Right ventricle myocardium inferior (tissue), 1 donor: Measurements from ENCODE around the gene TXNRD2. TPM values are rescaled to one million over a fixed set of nuclear protein-coding genes. Genes with fewer than 3 reads are reported as not detected.
A peak's percentile ranks its signal among the peaks of the same experiment; 100 is the strongest.

ENCODE experiments used
- ATAC-seq: fragments of 200-7000 bp; cut with Tn5 transposase; one replicate; pipeline ENCODE4 v1.9.1; 2020; ENCODE audit warnings: mild to moderate bottlenecking, moderate library complexity
- DNase-seq: peaks from one replicate; pipeline ENCODE4 v3.0.0; 2021; ENCODE audit errors: missing footprints
- intact Hi-C: fragments of 100-400 bp; cut with DNase I; formaldehyde crosslinking; loops from one replicate; pipeline ENCODE4 v1.11.0; 2022
- total RNA-seq: library from RNA; stranded (reverse); fragmentation: NEBNext Ultra II Directional; extraction: Animal tissue kit (Norgen Biotek cat#: 25700); gene quantifications from one replicate; pipeline ENCODE4 v1.2.1, GENCODE V29; 2021
- donor health status: DM: no; HTN: yes; CAD: no; lungs with severe emphysema.

TXNRD2 gene
- total RNA-seq, 1 donor from 2014 or later = 40.9 TPM

DNA sequence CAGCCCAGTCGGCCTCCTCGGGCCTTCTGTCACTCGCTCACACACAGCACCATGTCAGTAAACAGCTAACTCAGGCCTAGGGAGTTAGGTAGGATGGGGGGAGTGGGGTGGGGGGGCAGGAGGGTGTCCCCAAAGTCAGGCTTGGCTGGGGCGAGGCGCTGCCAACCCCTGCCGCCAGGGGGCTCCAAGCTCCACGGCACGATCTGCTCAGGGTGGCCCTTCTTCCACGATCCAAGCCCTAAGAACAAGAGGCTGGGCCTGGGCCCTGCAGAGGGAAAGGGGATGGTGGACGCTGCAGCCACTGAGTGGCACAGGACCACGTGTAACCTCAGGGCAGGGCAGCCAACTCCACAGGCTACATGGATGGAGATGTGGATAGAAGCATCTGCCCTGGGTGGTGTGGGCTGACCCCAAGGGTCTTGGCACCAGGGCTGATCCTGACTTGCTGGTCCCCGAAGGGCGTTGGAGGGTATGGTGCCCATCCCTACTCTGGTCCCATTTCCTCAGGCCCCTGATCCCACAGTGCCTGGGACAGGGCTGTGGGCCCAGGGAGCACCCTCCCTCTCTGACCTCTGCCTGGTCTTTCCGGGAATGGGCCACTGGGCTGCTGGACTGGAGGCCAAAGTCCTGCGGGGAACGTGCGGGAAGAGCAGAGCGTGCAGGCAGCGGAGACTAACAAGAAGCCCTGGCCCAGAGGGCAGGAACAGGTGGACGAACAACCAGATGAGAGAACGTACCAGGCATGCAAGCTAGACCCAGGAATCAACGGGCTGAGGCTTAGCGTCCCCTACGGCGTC is 29.1 kb upstream of the TXNRD2 start:
- intact Hi-C loops = loop anchor here (1.0 kb wide), 1 partner anchor 43 kb away; no protein-coding TSS in a partner anchor
- ATAC-seq (peak; percentile 76), DNase-seq (peak; percentile 83)

DNA sequence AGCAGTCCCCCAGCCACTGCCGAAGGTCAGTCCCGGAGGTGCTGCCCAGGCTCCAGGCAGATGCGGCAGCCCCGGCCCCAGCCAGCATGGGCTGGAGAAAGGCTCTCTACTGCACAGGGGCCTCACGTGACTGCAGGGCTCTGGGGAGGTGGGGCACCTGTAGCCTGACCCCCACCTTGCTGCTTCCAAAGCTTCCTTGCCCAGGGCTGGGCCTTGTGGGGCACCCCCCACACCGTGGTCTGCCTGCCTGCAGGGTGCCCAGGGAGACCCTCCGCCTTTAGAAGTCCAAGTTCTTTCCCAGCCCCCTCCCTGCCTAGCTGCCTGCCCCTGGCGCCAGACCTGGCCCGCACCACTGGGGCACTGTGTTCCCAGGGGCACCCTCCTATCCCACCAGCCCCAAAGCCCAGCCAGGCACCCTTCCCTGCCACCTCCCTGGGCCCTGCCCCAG is 28.4 kb upstream of the TXNRD2 start:
- intact Hi-C loops = loop anchor here (1.0 kb wide), 1 partner anchor 43 kb away; no protein-coding TSS in a partner anchor
- ATAC-seq (no peak), DNase-seq (peak; percentile 63)

DNA sequence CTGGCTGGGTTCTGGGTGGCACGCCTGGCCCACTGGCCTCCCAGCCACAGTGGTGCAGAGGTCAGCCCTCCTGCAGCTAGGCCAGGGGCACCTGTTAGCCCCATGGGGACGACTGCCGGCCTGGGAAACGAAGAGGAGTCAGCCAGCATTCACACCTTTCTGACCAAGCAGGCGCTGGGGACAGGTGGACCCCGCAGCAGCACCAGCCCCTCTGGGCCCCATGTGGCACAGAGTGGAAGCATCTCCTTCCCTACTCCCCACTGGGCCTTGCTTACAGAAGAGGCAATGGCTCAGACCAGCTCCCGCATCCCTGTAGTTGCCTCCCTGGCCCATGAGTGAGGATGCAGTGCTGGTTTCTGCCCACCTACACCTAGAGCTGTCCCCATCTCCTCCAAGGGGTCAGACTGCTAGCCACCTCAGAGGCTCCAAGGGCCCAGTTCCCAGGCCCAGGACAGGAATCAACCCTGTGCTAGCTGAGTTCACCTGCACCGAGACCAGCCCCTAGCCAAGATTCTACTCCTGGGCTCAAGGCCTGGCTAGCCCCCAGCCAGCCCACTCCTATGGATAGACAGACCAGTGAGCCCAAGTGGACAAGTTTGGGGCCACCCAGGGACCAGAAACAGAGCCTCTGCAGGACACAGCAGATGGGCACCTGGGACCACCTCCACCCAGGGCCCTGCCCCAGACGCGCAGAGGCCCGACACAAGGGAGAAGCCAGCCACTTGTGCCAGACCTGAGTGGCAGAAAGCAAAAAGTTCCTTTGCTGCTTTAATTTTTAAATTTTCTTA is 27.7 kb upstream of the TXNRD2 start:
- DNase-seq (peak; percentile 63), ATAC-seq (no peak)
- intact Hi-C loops = loop anchor here (10.0 kb wide), 1 partner anchor 115 kb away; the partner anchor contains the start of gene DGCR8

DNA sequence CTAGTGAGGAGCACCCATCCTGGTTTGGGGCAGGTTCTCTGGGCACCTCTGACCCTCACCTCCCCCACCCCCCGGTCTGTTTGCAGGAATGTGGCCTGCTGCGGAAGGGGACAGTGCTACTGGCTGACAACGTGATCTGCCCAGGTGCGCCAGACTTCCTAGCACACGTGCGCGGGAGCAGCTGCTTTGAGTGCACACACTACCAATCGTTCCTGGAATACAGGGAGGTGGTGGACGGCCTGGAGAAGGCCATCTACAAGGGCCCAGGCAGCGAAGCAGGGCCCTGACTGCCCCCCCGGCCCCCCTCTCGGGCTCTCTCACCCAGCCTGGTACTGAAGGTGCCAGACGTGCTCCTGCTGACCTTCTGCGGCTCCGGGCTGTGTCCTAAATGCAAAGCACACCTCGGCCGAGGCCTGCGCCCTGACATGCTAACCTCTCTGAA is 26.9 kb upstream of the TXNRD2 start:
- intact Hi-C loops = loop anchor here (10.0 kb wide), 1 partner anchor 116 kb away; the partner anchor contains the start of gene DGCR8
- no peak for ATAC-seq
- peak; percentile 68 for DNase-seq

DNA sequence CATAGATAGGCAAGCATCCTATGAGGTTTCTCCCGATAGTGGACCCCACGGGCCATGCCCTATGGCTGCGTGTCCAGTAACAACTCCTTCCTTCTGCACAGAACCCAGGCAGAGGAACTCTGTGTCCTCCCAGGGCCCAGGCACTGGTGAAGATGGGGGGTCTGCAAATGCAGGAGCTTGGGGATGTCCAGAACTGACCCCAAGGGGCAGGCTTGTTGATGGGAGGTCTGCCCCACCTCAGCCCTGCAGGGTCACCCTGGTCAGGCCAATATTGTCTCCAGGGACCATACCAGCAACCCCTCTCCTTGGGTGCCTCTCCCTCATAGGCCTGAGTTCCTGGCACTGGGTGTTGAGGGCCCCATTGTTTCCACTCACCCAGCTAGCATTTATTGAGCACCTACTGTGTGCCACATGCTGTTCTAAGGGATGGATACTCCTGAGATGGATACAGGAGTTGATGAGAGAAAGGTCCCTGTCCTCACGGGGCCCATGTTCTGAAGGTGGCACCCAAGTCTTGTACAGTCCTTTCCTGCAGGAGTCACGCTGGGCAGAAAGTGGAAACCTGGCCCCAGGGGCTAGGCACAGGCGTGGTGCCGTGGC is 26.3 kb upstream of the TXNRD2 start:
- peak; percentile 6 for DNase-seq
- intact Hi-C loops = loop anchor here (10.0 kb wide), 1 partner anchor 117 kb away; the partner anchor contains the start of gene DGCR8
- ATAC-seq = no peak

DNA sequence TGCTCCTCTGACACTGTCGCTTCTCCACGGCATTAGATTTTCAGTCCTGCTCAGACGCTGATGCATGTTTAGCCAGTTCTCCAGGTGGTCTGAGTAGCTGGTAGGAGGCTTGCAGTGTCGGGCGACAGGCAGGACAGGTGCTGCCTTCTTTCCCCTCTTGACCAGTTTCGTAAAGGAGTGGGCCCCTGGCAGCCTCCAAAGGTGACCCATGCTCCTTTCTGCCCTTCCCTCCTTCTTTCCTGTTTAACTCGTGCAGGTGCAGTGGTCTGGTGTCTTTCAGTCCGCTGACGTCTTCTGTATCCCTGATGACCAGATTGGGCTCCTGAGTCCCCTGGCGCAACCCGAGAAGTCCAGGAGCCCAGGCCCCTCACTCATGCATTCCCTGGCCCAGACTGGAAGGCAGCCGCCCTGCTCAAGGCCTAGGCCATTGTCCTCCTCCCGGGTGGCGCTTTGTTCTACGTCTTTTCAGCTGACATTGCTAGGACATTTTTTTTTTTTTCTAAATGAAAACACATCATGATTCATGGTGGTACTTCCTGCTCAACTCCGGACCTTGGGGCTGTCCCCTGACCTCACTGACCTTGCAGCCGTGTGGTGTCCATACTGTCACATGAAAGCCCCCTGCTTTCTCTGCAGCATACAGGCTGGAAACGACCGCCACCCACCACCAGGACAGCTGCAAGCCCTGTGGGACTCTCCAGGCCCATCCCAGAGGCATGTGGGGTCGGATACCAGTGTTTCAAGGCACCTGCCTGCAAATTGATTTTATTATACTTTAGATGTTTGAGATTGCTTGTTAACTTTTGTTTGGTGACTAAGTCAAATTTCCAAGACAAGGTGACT is 25.5 kb upstream of the TXNRD2 start:
- intact Hi-C loops = loop anchor here (10.0 kb wide), 1 partner anchor 118 kb away; the partner anchor contains the start of gene DGCR8

DNA sequence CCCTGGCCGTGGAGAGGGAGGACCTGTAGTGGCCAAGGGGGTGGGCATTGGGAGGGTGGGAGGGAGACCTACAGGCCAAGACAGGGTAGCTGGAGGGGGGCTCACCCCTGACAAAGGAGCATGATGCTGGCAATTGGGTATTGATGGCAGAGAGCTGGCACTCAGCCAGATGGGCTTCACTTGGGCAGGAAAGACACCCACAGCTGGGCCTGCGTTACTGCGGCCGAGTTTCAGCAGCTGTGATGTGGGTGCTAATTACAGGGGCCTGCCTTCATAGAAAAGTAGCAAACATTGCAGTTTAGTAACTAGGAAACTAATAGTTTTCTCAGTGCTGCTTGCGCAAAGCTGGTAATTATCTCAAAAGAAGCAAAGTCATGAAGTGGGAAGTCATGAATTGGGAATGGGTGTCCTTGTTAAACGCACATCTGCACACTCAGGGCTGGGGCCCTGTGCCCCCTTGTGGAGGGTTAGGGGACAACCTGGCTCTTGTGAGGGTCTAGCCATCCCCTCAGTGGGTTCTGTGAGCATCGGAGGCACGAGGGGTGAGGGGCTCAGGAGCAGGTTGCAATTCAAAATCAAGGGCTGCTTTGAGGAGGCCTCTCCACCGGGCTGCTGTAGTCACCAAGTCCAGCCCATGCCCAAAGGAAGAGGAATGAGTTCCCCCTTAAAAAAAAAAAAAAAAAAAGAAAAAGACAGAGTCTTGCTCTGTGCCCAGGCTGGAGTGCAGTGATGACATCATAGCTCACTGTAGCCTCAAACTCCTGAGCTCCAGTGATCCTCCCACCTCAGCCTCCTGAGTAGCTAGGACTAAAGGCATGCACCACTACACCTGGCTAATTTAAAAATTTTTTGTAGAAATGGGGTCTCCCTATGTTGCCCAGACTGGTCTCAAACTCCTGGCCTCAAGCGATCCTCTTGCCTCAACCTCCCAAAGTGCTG is 24.4 kb upstream of the TXNRD2 start:
- DNase-seq (peak; percentile 59), ATAC-seq (no peak)
- intact Hi-C loops = loop anchor here (10.0 kb wide), 1 partner anchor 119 kb away; the partner anchor contains the start of gene DGCR8

More for the DNA sequence above, 25.5 kb upstream of the TXNRD2 start:
- peak; percentile 53 for DNase-seq
- ATAC-seq = no peak

DNA sequence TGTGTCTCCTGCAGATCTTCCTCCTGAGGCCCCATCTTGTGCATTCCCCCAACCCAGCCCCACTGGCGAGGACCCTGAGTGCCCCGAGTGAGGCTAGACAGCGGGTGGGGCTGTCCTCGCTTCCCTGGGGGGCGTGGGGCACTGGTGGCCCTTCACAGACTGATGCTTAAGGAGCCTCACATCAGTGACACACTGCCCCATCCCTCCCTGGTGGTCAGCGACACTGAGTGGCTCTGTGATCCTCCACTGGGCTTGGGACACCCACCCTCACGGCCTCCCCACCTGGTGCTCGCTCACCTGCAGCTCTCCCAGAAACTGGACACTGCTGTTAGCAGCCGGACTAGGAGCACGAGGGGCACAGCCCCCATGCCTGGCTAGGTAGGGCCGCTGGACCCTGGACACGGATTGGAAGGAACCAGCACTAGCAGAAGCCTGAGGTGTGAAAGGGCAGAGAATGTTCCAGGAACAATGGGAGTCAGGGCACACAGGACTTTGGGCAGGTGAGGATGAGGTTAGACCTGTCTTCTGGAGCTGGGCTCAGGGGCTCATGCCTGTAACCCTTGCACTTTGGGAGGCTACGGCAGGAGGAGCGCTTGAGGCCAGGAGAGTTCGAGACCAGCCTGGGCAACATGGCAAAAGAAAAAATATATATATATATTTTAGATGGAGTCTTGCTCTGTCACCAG is 23.2 kb upstream of the TXNRD2 start:
- DNase-seq = peak; percentile 39
- ATAC-seq = no peak
- intact Hi-C loops = loop anchor here (10.0 kb wide), 1 partner anchor 120 kb away; the partner anchor contains the start of gene DGCR8

DNA sequence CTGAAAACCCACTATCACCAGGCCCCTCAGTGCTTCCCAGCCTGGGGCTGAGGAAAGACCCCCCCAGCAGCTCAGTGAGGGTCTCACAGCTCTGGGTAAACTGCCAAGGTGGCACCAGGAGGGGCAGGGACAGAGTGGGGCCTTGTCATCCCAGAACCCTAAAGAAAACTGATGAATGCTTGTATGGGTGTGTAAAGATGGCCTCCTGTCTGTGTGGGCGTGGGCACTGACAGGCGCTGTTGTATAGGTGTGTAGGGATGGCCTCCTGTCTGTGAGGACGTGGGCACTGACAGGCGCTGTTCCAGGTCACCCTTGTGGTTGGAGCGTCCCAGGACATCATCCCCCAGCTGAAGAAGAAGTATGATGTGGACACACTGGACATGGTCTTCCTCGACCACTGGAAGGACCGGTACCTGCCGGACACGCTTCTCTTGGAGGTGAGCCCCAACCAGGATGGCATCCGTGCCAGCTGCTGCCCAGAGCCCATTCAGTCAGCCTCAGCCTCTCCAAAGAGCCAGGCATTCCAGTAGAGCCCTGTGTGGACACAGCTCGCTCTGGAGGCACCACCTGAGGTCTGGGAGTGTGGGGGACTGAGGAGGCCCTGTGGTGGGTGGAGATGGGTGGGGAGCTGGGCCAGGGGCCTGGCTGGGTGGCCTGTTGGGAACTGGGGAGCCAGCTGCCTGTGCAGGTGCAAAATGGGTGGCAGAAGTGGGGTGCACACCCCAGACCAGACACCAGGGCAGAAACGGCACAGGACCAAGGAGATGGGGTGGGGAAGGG is 22.4 kb upstream of the TXNRD2 start:
- ATAC-seq = no peak
- intact Hi-C loops = loop anchor here (10.0 kb wide), 1 partner anchor 121 kb away; the partner anchor contains the start of gene DGCR8
- DNase-seq = peak; percentile 50

DNA sequence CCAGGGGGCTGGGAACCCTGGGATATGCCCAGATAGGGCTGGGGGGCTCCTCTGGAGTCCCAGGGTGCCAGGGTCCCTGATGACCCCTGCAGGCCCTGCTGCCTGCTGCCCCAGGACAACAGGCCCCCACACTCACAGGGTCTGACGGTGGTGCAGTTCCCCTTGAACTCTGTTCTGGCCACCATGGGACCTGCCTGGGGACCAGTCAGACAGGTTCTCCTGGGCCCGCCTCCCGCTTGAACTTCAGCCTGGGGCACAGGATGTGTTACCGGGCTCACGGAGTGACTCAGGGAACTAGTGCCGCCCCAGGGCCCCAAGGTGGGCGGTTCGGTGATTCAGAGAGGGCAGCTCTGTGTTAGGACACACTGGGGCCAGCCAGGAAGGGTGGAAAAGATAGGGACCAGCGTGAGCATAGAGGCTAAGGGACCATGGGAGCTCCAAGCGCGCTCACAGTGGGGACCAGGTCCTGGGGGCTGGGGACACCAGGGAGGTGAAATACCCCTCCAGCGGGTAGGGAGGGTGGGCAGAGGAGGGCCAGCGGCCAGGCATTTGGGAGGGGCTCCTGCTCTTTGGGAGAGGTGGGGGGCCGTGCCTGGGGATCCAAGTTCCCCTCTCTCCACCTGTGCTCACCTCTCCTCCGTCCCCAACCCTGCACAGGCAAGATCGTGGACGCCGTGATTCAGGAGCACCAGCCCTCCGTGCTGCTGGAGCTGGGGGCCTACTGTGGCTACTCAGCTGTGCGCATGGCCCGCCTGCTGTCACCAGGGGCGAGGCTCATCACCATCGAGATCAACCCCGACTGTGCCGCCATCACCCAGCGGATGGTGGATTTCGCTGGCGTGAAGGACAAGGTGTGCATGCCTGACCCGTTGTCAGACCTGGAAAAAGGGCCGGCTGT is 21.5 kb upstream of the TXNRD2 start:
- no peak for ATAC-seq
- peak; percentile 56 for DNase-seq
- intact Hi-C loops = loop anchor here (10.0 kb wide), 1 partner anchor 122 kb away; the partner anchor contains the start of gene DGCR8

DNA sequence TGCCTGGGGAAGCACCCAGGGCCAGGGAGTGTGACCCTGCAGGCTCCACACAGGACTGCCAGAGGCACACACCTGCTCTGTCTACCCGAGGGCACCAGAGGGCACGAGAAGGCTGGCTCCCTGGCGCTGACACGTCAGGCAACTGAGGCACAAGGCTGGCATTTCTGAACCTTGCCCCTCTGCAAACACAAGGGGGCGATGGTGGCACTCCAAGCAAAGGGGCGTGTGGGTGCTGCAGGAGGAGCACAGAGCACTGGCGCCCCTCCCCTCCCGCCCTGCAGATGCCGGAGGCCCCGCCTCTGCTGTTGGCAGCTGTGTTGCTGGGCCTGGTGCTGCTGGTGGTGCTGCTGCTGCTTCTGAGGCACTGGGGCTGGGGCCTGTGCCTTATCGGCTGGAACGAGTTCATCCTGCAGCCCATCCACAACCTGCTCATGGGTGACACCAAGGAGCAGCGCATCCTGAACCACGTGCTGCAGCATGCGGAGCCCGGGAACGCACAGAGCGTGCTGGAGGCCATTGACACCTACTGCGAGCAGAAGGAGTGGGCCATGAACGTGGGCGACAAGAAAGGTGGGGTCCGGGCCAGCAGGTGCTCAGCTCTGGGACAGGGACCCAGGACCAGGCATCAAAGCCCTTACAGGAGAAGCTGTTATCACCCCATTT is 20.8 kb upstream of the TXNRD2 start:
- DNase-seq (peak; percentile 77), ATAC-seq (no peak)
- intact Hi-C loops = loop anchor here (10.0 kb wide), 1 partner anchor 122 kb away; the partner anchor contains the start of gene DGCR8

DNA sequence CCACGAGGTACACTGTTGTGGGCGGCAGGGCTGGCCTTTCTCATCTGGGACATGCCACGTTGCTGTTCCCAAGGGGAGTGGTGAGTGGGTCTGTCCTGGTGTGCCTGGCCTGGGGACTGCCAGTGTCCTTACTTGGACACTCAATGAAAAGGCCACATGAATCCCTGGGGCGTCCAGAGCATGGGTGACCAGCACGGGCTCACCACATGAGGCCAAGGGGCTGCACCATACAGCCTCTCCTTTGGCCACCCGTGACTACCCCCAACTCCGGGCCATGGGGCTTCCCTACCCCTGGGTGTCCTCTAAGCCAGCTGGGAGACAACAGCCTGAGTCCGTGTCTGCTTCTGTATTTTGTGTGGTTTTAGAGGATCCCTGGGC is 20.2 kb upstream of the TXNRD2 start:
- intact Hi-C loops = loop anchor here (10.0 kb wide), 1 partner anchor 123 kb away; the partner anchor contains the start of gene DGCR8

DNA sequence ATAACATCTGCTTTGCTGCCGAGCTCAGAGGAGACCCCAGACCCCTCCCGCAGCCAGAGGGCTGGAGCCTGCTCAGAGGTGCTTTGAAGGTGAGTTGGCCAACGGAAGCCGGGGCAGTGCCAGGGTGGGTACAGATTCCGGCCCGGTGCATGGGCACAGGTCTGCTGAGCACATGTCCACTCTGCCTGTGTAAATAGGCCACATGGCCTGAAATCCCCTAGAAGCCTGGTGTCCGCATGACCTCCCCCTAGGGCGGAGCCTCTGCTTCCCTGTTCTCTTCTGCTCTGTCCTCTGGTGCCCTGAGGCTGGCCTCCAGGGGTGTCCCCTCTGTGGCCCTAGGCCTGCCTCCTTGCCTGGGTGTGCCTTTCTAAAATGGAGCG is 19.6 kb upstream of the TXNRD2 start:
- ATAC-seq = no peak
- intact Hi-C loops = loop anchor here (10.0 kb wide), 1 partner anchor 124 kb away; the partner anchor contains the start of gene DGCR8
- peak; percentile 61 for DNase-seq

More for the DNA sequence above, 20.2 kb upstream of the TXNRD2 start:
- ATAC-seq (no peak), DNase-seq (peak; percentile 60)
